HG03520 (cell line): Measurements from ENCODE around the gene AP3S2.
"Not testable (repeated sequence)": the region's sequence is repeated elsewhere in the genome, so short reads cannot be mapped to it uniquely, and the experiment has no call there.

Source experiments
- ATAC-seq: cut with Tn5 transposase; IDR thresholded peaks from one replicate; pipeline ENCODE4 v1.9.1; 2021; ENCODE audit warnings: mild to moderate bottlenecking, moderate library complexity; ENCODE audit not compliant: unreplicated experiment

Gene AP3S2

DNA sequence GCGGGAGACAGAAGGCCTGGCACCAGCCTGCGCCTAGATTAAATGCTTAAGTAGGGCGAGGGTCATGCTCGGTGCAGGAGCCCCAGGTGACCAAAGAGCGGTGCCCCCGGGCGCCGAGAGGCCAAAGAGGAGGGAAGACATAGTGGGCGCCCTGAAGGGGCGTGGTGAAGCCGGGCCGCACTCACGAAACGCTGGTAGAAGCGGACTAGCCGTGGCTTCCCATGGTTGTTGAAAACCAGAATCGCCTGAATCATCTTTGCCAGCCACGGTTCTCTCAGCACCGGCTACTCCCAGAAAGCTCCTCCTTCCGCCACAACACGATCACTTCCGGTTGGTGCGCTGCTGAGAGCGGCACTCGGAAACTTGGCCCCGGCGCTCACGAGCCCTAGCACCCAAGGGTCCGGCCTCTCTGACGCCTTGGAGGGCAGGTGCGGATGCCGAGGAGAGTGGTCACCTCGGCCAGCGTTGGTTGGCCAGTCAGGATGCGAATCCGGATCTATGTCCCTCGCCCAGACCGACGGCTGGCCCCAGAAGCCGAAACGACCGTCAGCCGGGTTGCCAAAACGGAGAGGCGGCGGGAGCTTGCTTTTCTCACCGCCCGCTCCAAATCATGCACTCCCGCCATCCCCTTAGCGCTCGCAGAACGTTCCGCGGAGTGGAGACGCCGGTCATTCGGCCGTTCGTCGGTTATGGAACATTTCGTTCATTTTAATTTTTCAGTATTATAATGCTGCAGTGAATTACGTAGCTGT is at the start of gene AP3S2:
Gene AP3S2, minus strand, starts transcription at position 299 of the 752 bp plus-strand sequence. Its CDS starts 45 bp downstream, at position 254.
- ATAC-seq, result peak; percentile 88

DNA sequence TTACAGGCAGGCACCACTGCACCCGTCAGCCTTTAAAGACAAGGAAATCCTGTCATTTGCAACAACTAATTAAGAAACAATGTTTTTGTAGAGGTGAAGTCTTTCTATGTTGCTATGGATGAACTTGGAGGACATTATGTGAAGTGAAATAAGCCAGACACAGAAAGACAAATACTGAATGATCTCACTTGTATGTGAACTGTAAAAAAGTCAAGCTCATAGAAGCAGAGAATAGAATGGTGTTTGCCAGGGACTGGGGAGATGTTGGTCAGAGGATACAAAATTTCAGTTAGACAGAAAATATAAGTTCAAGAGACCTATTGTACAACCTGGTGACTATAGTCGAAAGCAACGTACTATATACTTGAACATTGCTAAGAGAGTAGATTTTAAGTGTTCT is 46.1 kb upstream of the AP3S2 start:
- ATAC-seq, result no peak

DNA sequence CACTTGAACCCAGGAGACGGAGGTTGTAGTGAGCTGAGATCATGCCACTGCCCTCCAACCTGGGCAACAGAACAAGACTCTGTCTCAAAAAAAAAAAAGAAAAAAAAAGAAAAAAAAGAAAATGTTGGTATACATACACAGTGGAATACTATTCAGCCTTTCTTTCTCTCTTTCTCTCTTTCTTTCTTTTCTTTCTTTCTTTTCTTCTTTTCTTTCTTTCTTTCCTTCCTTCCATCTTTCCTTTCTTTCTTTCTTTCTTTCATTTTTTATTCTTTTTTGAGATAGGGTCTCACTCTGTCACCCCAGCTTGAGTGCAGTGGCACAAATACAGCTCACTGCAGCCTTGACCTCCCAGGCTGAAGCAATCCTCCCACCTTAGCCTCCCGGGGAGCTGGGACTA is 45.6 kb upstream of the AP3S2 start:
- not testable (repeated sequence) for ATAC-seq

DNA sequence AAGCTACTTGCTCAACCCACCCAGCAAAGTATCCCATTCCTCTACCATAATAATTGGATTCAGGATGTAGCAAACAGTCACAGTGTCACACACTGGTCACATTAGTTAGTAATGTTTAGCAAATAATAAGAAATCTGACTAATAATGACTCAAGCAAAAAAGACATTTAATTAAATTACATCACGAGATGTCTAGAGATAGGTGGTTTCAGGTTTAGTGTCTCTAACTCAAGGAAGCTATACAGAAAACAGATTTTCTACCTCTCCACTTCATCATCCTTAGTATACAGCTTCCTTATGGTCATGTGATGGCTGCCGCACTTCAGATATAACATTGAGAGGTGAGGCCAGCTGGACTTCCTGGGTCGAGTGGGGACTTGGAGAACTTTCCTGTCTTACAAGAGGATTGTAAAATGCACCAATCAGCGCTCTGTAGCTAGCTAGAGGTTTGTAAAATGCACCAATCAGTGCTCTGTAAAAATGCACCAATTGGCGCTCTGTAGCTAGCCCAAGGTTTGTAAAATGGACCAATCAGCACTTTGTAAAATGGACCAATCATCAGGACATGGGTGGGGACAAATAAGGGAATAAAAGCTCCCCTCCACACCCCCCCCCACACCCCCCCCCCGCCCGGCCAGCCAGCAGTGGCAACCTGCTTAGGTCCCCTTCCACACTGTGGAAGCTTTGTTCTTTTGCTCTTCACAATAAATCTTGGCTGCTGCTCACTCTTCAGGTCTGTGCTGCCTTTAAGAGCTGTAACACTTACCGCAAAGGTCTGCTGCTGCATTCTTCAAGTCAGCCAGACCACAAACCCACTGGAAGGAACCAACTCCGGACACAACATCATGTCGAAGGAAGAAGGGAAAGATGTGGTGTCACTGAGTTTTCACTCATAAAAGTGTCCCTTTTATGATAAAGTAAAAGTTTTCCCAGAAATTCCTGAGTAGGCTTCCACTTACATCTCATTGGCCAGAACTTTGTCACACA is 43.9 kb upstream of the AP3S2 start:
- no peak for ATAC-seq

DNA sequence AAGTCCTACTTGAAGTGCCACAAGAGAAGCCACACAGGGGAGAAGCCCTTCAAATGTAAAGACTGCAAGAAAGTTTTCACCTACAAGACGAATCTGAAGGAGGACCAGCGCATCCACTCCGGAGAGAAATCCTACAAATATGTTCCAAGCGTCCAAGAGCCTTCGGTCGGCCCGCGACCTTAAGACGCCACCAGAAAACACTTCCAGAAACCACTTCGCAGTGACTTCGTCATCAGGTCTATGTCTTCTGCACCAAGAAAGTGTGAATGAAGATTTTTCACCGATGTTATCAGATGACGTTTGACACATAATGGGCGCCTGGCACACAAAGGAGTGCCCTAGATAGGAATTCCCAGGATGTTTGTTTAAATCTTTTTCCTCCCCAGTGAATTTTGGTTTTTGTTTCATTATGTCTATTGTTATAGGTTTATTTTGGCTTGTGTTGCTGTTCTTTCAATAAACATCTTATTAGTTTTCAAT is 43.0 kb upstream of the AP3S2 start:
- ATAC-seq, result no peak

DNA sequence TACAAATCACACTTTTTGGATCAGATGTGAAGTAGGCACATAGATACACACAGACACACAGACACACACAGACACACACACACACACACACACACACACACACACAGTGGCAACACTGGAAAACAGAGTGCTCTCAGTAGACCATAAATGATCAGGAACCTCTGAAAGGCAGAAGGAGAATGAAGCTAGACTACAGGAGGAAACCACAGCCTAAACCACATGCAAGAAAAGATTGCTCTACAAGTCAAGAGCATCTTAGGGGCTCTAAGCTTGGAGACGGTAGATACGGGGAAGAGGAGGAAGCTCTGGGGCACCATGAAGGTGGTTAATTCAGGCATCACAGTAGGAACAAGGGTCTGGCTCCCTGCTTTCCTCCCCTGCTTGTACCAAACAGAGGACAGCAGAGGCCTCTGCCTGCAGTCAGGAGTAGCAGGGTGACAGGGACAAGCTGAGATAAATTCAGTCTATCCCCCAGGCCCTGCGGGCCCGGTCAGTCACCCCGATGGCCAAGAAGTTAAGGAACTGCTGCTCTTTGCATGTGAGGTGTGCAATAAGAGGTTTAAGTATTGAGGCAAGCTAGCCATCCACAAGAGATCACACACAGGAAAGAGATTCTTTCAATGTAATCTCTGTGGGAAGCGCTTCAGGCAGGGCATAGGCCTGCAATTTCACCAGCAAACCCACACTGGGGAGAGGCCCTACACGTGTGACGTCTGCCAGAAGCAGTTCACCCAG is 42.4 kb upstream of the AP3S2 start:
- no peak for ATAC-seq

DNA sequence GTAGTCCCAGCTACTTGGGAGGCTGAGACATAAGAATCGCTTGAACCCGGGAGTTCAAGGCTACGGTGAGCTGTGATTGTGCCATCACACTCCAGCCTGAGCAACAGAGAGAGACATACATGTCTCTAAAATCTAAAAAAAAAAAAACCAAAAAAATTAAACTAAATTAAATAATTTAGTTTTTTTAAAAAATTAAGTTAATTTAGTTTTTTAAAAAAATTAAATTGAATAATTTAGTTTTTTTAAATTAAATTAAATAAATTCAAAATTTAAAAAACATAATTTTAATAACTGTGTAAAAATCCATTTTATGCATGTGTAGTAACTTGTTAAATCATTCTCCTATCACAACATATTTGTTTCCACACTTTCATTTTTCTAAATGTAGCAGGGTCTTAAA is 39.1 kb upstream of the AP3S2 start:
- no peak for ATAC-seq

DNA sequence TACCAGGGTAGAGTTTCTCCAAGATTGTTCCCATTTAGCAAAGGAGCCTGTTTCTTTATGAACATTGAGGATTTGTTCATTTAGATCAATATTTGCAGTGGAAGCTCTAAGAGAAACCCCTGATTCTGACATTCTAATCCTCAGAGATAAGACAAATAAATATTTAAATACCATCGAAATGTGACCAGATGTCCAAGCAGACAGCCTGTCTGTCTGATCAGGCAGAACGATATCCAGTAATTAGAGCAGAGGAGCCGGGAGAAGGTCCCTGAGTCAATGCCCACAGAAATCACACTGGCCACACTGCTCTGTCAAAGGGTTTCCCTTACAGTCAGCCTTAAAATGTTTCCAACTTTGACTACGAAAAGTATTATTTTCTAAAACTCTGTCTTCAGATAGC is 34.6 kb upstream of the AP3S2 start:
- ATAC-seq, result no peak

DNA sequence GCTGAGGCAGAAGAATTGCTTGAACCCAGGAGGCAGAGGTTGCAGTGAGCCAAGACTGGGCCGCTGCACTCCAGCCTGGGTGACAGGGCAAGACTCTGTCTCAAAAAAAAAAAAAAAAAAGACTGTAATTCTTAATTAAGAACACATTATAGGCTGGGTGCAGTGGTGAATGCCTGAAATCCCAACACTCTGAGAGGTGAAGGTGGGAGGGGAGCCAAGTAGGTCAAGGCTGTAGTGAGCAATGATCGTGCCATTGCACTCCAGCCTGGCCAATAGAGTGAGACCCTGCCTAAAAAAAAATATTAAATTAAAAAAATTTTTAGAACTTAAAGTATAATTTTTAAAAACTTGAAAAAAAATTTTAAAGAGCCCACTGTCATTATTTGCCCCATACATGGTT is 32.4 kb upstream of the AP3S2 start:
- no peak for ATAC-seq

DNA sequence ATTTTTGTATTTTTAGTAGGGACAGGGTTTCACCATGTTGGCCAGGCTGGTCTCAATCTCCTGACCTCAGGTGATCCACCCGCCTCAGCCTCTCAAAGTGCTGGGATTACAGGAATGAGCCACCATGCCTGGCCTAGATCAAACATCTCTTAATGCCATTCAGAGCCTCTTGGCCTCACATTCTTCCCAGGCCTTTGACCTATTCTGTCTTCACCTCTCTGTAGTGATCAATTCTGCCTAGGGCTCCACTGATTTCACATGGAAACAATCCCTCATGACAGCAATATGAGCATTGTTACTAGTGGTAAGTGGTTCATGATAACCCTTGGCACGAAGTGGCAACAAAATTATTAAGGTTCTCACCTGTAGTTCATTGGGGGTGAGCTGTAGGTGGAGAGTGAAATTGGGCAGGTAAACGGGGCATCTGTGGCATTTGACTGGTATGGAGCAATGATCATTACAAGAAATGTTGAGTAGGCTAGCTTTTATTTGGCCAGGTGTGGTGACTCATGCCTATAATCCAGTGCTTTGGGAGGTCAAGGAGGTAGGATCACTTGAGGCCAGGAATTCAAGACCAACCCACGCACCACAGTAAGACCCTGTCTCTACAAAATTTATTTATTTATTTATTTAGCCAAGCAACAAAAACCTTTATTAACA is 23.8 kb upstream of the AP3S2 start:
- no peak for ATAC-seq

DNA sequence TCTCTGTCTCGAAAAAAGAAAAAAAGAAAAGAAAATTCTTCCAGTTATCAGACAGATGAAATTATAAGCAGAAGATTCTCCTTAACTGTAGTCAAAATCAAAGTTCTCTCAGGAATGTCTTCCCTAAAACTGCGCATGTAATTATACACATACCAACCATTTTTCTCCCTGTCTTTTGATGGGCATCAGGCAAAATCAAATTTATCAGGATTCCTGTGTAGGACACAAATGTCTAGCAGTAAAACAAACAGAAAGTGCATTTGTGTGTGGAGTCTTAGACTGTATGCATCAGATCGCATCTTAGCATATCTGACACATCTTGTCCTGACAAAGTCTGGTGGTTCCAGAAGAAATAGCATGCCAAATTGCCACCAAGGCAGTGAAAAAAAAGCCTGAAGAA is 22.9 kb upstream of the AP3S2 start:
- no peak for ATAC-seq

DNA sequence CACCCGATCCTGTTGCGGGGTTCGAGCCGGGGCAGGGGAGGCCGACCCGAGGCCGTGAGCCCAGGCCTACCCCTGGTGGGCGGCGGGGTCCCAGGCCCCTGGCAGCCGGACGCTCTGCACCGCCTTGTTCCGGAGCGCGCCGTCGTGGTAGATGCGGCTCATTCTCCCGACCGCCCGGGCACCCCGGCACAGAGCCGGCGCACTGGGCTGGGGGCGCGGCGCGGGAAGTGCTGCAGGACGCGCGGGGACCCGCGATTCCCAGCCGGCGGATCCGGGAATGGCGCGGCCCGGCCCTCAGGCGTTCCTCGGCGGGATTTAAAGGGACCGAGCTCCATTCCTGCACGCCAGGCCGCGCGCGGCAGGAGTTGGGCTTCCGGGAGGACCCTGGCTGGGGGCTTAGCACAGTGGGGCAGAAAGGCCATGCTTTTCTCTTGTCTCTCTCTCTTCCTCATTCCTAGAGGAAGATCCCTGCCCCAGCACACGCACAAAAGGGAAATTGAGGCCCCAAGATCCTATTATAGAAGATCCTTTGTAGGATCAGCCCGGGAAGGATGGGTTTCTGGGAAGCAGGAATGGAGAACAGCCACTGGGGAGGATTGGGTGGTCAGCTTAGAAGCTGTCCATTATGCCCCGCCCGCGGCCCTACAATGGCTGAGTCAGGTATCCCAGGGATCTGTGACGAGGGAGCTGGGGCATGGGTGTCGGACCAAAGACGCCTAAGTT is 19.0 kb upstream of the AP3S2 start, which contains the start of gene ARPIN:
Gene ARPIN, minus strand, starts transcription at position 279 of the 723 bp plus-strand sequence. Its CDS starts 117 bp downstream, at position 162.
- ATAC-seq, result no peak

DNA sequence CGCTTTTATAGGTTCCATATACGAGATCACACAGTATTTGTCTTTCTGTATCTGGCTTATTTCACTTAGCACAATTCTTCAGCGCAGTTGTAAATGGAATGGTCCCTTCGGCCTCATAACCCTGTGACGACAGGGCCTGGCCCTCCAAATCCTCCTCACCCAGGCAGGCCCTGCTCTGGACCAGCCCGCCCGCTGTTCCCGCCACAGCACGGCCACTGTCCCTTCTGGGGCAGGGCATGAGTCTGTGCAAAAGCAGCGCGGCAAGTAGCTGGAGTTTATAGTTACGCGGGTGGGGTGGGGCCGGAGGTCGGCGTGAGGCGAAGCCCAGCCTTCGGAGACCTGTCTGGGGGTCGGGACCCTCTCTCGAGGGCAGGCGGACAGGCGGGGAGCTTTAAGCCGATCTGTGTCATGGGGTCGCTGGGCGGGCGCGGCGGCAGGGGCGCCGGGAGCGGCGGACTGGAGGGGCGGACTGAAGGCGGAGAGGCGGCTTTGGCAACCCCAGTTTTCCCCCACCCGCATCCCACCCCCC is 18.4 kb upstream of the AP3S2 start:
- ATAC-seq, result no peak

DNA sequence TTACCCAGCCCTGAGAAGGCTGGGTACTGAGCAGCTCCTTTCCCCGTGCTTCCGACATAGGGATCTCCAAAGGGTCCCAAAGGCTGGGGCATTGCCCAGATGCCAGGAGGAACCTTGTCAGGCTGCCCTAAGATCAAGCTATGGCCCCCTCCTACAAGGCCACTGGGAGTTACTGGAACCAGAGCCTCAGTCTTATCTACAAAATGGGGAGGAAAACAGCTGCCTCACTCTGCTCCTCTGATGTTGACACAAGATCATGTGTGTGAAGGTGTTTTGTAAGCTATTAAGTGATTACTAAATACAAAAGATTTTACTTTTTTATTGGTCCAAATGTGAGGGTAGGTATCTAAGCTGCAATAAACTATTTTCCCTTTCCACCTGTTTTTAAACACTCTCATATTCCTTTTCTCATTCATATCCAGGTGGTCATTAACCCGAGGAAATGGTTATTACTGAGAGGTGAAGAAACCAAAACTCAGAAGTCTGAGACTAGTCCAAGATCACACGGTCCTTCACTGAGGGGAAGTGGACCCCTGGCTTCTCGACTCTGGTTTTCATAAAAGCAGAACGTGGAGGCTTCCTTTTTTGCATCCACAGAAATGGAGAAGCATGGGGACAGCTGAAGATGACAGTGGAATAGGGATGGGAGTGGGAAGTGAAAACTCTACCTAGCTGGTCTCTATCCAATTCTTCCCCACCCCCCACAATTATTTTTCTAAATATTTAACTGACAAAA is 17.3 kb upstream of the AP3S2 start:
- no peak for ATAC-seq

DNA sequence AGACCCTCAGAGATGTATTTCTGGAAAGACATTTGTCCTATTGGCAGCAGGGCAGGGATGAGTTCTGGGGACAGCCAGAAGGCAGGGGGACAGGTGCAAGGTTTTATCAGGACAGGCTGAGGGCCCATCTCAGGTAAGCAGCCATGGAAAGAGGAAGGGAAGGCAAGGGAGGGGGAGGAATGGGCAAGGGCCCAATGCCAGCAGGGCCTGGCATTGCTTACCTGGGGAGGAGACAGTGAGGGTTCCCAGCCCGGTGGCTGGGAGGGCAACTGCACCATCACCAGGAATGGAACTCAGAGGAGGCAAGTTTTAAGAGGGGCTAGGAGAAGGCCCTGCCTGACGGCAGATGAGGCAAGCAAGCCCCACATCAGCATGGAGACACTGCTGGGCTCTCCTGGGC is 15.8 kb upstream of the AP3S2 start:
- no peak for ATAC-seq

DNA sequence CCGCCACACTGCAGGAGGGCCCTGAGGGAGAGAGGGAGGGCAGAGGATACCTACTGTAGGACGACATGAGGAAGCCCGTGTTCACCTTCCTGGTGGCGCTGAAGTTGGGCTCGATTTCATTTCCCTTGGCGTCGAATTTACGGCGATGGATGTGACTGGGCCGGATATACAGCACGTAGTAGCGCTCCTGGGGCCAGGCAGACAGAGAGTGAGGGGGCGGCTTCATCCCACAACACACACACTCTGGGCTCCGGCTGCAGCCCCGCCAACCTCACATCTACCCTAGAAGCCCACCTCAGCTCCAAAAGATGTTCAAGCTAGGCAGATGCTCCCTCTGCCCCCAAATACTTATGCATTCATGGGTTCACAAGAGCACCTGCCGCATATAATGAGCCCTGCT is 14.4 kb upstream of the AP3S2 start:
- ATAC-seq, result no peak

DNA sequence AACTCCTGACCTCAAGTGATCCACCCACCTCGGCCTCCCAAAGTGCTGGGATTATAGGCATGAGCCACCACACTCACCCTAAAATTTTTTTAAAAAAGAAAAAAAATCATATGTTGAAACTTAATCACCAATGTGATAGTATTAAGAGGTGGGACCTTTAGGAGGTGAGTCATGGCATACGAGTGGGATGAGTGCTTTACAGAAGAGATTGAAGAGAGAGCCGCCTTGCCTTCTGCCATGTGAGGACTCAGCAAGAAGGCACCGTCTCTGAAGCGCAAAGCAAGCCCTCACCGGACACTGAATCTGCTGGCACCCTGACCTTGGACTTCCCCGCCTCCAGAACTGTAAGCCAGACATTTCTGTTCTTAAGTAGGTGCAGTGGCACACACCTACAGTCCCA is 13.5 kb upstream of the AP3S2 start:
- no peak for ATAC-seq

DNA sequence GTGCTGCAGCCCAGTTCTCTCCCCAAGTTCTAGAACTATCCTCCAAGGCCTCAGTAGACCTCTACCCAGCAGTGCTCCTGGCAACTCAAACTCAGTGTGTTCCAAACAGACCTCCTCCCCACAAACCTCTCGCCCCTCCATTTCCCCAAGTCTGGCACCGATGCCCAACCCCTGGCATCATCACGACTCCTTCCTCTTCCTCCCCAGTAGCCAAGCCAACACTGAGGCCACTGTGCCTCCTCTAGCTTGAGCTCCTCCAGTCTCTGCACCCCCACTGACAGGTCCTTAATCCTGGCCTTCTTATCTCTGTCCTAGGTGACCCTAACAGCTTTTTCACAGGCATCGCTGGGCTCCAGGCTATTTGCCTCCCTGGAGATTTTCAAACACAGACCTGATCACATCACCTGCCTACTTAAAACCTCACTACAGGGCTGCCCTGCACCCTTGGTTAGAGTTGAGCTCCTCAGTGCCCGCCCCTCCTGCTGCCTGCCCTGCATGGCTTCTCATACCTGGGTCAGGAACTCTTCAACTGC is 12.1 kb upstream of the AP3S2 start:
- ATAC-seq, result no peak

DNA sequence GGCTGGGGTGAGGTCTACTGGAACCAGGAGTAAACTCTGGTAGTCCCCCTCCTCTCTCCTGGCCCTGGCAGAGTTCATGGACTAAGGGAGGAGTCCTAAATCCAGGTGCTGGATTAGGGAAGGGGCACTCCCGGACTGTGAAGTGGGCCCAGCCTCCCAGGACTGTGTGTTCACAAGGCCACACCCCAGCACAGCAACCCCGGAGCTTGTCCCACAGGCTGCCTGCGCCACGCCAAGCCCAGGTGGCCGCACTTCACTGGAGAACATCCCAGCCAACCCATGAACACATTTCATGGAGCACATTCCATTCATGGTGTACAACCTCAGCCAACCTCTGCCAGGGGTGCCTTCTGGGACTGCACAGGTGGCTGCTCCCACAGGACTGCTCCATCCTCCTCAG is 10.7 kb upstream of the AP3S2 start:
- ATAC-seq, result no peak
